Kidney (tissue), 14 donors: ENCODE results near the gene CENPC. TPM values are rescaled to one million over a fixed set of nuclear protein-coding genes. Genes with fewer than 3 reads are reported as not detected.

Experiments used
- DNase-seq, 5 donors: peaks; one replicate each; pipeline ENCODE4 v3.0.0-alpha.2; 2013 to 2020
- FAIRE-seq: peaks from 2 replicates; lab custom pipeline; 2012; peaks lifted over from hg19 to GRCh38; lab: Jason Lieb, UNC
- H3K27ac ChIP-seq, 2 donors: one replicate each; pipeline ENCODE4 v1.7.0; 2013; ENCODE audit warnings: low read depth in 2 of 2, low read length in 2 of 2, inconsistent platforms in 1 of 2
- H3K27me3 ChIP-seq: one replicate; pipeline ENCODE4 v1.7.1; 2013; ENCODE audit warnings: low read length, inconsistent platforms; ENCODE audit not compliant: control insufficient read depth, insufficient read depth
- H3K36me3 ChIP-seq, 3 donors: one replicate each; pipeline versions ENCODE4 v1.7.0 to v1.7.1; 2013; ENCODE audit warnings: low read length in 3 of 3, control low read depth in 1 of 3, inconsistent platforms in 1 of 3; ENCODE audit not compliant: insufficient read depth in 3 of 3, control insufficient read depth in 2 of 3
- H3K4me1 ChIP-seq, 3 donors: one replicate each; pipeline versions ENCODE4 v1.7.0 to v1.7.1; 2013; ENCODE audit warnings: low read length in 3 of 3, inconsistent platforms in 1 of 3, low read depth in 1 of 3; ENCODE audit not compliant: control insufficient read depth in 2 of 3, insufficient read depth in 2 of 3
- H3K4me3 ChIP-seq, 3 donors: one replicate each; pipeline versions ENCODE4 v1.7.0 to v1.8.1; 2013; ENCODE audit warnings: low read length in 3 of 3, control low read depth in 1 of 3, inconsistent platforms in 1 of 3
- H3K9ac ChIP-seq, 3 donors: one replicate each; pipeline versions ENCODE4 v1.7.0 to v1.7.1; 2013; ENCODE audit warnings: low read length in 3 of 3, control low read depth in 1 of 3, inconsistent platforms in 1 of 3
- H3K9me3 ChIP-seq, 3 donors: one replicate each; pipeline versions ENCODE4 v1.7.0 to v1.7.1; 2013; ENCODE audit warnings: low read length in 3 of 3, control low read depth in 1 of 3, inconsistent platforms in 1 of 3; ENCODE audit not compliant: control insufficient read depth in 2 of 3, insufficient read depth in 1 of 3
- CTCF ChIP-seq: IDR thresholded peaks from 3 replicates; pipeline ENCODE4 v1.5.1; 2012; ENCODE audit warnings: mild to moderate bottlenecking, moderate library complexity, borderline replicate concordance; ENCODE audit not compliant: insufficient read depth; ENCODE audit errors: extremely low read depth
- intact Hi-C: fragments of 100-400 bp; cut with DNase I; formaldehyde crosslinking; loops from one replicate; pipeline ENCODE4 v1.11.1; 2022
- polyA plus RNA-seq: library from polyadenylated mRNA; stranded (reverse); fragments of 350-450 nt; fragmentation: Illumina TruSeq; extraction: RNeasy Lipid Tissue Mini Kit (QIAGEN cat#74804); gene quantifications from one replicate; pipeline ENCODE4 v1.2.3, GENCODE V29; 2014; ENCODE audit warnings: low read depth, low replicate concordance; ENCODE audit not compliant: insufficient read depth
- total RNA-seq: library from RNA; stranded (reverse); fragmentation: NEBNext Ultra II Directional; extraction: Animal tissue kit (Norgen Biotek cat#: 25700); gene quantifications from one replicate; pipeline ENCODE4 v1.2.1, GENCODE V29; 2021
- donor health status: control.
- donor health status: control.
- donor health status: control.
- donor health status: control.
- donor health status: control.
- donor health status: DM: yes; HTN: yes; CAD: no.
- donor health status: Normal renal cell carcinoma (clear cell type).

The CENPC gene
- total and polyA plus RNA-seq, 2 donors from 2014 or later: 4.6 to 24.7 TPM

- peaks cover 0 to 10% (median 2%) of the 10 kb centered on the region in 3 donors for H3K36me3 ChIP-seq
- no peak for DNase-seq
- no peaks in the 10 kb centered on the region for H3K4me1 ChIP-seq
- no peak for TF ChIP-seq CTCF
- H3K27me3 ChIP-seq: no peaks in the 10 kb centered on the region
- intact Hi-C loops: no loop called here
- H3K9ac ChIP-seq: no peak overlapping the region
- no peak overlapping the region for H3K27ac ChIP-seq
- H3K4me3 ChIP-seq: no peak overlapping the region
- FAIRE-seq: no peak
- H3K9me3 ChIP-seq: no peaks in the 10 kb centered on the region
Measured at GRCh38 chr4:67465763-67466052, 79.6 kb downstream of the CENPC start.

GRCh38 chr4:67465032-67465762 is 80.1 kb downstream of the CENPC start:
- no peak for TF ChIP-seq CTCF
- DNase-seq: no peak
- H3K9ac ChIP-seq: no peak overlapping the region

GRCh38 chr4:67460574-67460973 is 84.7 kb downstream of the CENPC start:
- DNase-seq (no peak), FAIRE-seq (no peak)
- H3K4me3 ChIP-seq: no peak overlapping the region
- no peak overlapping the region for H3K27ac ChIP-seq
- TF ChIP-seq CTCF: no peak
- no peak overlapping the region for H3K9ac ChIP-seq
- no peaks in the 10 kb centered on the region for H3K4me1 ChIP-seq
- intact Hi-C loops: no loop called here
- H3K36me3 ChIP-seq: no peaks in the 10 kb centered on the region
- no peaks in the 10 kb centered on the region for H3K27me3 ChIP-seq
- H3K9me3 ChIP-seq: no peaks in the 10 kb centered on the region

More at GRCh38 chr4:67465032-67465762, 80.1 kb downstream of the CENPC start:
- Histone ChIP-seq H3K4me3 (no peak overlapping the region), H3K36me3 (peaks cover 0 to 10% (median 2%) of the 10 kb centered on the region in 3 donors), H3K27ac (no peak overlapping the region), H3K4me1 (no peaks in the 10 kb centered on the region), H3K9me3 (no peaks in the 10 kb centered on the region), H3K27me3 (no peaks in the 10 kb centered on the region)
- intact Hi-C loops: no loop called here
- FAIRE-seq: no peak
